BJ (cell line): ENCODE results near the gene MEAF6. TPM values are rescaled to one million over a fixed set of nuclear protein-coding genes. Genes with fewer than 3 reads are reported as not detected.

Experiments used
- CTCF ChIA-PET: fragments of 350-600 bp; formaldehyde crosslinking; extraction: SDS; loops from one replicate; lab custom pipeline; 2021; ENCODE audit warnings: antibody characterized with exemption, inconsistent platforms; lab: Yijun Ruan, JAX
- POLR2A ChIA-PET: fragments of 300-600 bp; sonication (Branson Sonifier 250); formaldehyde crosslinking; extraction: SDS; loops from one replicate; lab custom pipeline; 2021; ENCODE audit warnings: antibody characterized with exemption; lab: Charles Lee
- DNase-seq: peaks from one replicate; pipeline ENCODE4 v3.0.0-alpha.2; 2011; ENCODE audit warnings: low read depth
- H3K27me3 ChIP-seq: 2 replicates; pipeline ENCODE4 v1.6.0; 2011; ENCODE audit warnings: low read length; ENCODE audit not compliant: control insufficient read depth, insufficient read depth
- H3K36me3 ChIP-seq: 2 replicates; pipeline ENCODE4 v1.5.1; 2011; ENCODE audit warnings: low read length; ENCODE audit not compliant: control insufficient read depth, insufficient read depth
- H3K4me3 ChIP-seq: 2 replicates; pipeline ENCODE4 v1.5.1; 2011; ENCODE audit warnings: low read depth, mild to moderate bottlenecking, control low read depth, low read length
- polyA plus RNA-seq: library from polyadenylated mRNA; depleted of rRNA; stranded (reverse); fragments of >200 nt; gene quantifications from 2 replicates; pipeline ENCODE4 v1.2.3, GENCODE V29; 2011
- TF ChIP-seq, protein P1 (sequence below): IDR thresholded peaks from 2 replicates; pipeline ENCODE4 v1.5.1; 2011; ENCODE audit warnings: low read depth, mild to moderate bottlenecking, control low read depth, inconsistent platforms, low read length, moderate library complexity; ENCODE audit not compliant: insufficient read depth

The MEAF6 gene
- polyA plus RNA-seq, 1 experiment, result 43.1 TPM

DNA sequence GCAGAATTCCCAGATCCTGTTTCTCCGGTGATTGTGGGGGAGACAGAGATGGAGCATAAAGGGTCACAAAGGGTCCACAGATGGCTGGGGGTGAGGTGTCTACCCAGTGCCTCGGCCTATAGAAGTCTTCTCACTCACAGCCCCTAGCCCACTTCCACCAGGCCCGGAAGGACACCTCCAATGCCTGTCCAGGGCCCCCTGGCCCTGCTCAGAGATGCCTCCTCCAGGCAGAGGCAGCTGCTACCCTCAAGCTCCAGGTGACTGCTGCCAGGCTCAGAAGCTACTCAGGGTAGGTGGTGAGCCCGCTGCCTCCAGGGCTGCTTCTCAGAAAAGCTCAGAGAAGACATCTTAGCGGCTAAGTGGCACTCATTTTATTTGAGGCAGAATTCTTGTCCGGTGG lies 62.1 kb downstream of the MEAF6 start:
- H3K36me3 ChIP-seq, result no peaks in the 10 kb centered on the region
- DNase-seq, result no peak
- no peaks in the 10 kb centered on the region for H3K27me3 ChIP-seq
- no peak overlapping the region for H3K4me3 ChIP-seq
- ChIA-PET POLR2A (no interaction called here), CTCF (interaction anchor here (6.4 to 12.2 kb wide), 2 partner anchors 21 to 35 kb away, joined by 41 to 304 read pairs; partner anchors contain the start of gene ZC3H12A)
- TF ChIP-seq, protein P1, sequence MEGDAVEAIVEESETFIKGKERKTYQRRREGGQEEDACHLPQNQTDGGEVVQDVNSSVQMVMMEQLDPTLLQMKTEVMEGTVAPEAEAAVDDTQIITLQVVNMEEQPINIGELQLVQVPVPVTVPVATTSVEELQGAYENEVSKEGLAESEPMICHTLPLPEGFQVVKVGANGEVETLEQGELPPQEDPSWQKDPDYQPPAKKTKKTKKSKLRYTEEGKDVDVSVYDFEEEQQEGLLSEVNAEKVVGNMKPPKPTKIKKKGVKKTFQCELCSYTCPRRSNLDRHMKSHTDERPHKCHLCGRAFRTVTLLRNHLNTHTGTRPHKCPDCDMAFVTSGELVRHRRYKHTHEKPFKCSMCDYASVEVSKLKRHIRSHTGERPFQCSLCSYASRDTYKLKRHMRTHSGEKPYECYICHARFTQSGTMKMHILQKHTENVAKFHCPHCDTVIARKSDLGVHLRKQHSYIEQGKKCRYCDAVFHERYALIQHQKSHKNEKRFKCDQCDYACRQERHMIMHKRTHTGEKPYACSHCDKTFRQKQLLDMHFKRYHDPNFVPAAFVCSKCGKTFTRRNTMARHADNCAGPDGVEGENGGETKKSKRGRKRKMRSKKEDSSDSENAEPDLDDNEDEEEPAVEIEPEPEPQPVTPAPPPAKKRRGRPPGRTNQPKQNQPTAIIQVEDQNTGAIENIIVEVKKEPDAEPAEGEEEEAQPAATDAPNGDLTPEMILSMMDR, result no peak

DNA sequence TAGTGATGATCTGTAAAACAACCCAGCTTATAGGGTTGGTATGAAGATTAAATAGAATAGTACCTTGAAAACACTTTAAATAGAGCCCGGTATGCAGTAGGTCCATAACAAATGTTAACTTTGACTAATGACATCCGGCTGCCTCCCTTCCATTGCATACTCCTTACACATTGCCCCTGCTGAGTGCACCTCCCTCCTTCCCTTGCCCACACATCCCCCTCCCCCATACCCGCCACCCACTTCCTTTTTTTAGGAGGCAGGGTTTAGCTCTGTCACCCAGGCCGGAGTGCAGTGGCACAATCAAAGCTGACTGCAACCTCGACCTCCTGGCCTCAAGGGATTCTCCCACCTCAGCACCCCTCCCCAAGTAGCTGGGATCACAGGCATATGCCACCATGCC lies 64.6 kb downstream of the MEAF6 start:
- TF ChIP-seq, protein P1, result no peak
- no peak overlapping the region for H3K4me3 ChIP-seq
- H3K27me3 ChIP-seq, result no peaks in the 10 kb centered on the region
- DNase-seq, result no peak
- POLR2A ChIA-PET, result no interaction called here
- CTCF ChIA-PET, result interaction anchor here (1.1 to 12.2 kb wide), 4 partner anchors 14 to 232 kb away, joined by 3 to 304 read pairs (median 18); partner anchors contain the start of gene MEAF6
- no peaks in the 10 kb centered on the region for H3K36me3 ChIP-seq

DNA sequence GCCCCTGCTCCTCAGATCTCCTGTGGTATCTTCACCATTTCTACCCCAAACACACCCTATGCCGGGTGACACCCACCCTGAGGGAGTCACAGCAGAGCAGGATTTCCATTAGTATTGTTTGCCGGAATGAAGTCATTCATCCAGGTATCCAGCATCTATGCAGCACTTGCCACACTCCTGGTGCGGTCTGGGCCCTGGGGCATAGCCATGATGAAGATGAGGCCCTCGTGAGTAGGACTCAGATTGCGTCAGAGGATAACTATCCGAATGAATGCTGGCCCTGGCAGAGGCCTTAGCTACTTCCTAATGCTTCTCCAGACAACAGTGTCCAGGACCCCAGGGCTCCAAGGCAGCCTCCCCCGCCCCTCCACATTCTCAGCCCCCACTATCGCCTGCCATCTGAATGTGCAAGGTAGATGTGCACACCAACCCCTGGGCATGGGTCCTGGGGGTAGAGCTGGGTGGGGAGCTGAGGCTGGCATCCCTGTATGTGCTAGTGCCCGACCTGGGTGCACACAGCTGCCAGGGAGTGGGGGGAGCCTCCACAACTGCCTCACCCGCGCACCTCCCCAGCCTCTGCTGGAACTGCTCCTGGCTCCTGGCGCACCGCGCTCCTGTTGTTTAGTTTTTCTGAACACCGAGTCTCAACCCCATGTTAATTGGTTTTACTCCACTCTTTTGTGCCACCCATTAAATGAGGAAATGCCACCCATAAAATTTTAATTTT lies 65.7 kb downstream of the MEAF6 start:
- TF ChIP-seq, protein P1, result no peak
- H3K4me3 ChIP-seq, result no peak overlapping the region
- H3K36me3 ChIP-seq, result no peaks in the 10 kb centered on the region
- ChIA-PET POLR2A (no interaction called here), CTCF (interaction anchor here (1.5 to 12.2 kb wide), 3 partner anchors 13 to 66 kb away, joined by 6 to 304 read pairs (median 31); partner anchors contain the start of gene MEAF6)
- H3K27me3 ChIP-seq, result peaks cover 2% of the 10 kb centered on the region; the same call in 1 of the 2 replicates
- DNase-seq, result no peak

DNA sequence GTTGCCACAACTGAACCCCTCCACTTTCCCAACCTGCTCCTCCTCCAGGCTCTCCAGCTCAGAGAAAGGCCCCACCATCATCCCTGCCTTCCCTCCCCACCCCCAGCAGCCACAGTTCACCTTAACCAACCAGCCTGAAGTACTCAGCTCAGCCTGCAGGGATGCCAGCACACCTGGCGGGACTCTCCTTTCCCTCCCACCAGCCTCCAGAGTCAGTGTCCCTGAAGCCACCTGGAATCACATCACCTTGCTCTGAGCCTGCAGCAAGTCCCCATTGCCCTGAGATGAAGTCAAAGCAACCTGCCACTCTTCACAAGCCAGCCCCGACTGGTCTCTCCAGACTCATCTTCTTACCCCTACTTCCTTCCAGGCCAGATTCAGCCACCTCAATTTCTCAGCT lies 66.4 kb downstream of the MEAF6 start:
- DNase-seq, result no peak
- Histone ChIP-seq H3K4me3 (no peak overlapping the region), H3K36me3 (no peaks in the 10 kb centered on the region), H3K27me3 (peaks cover 2% of the 10 kb centered on the region; the same call in 1 of the 2 replicates)
- ChIA-PET POLR2A (no interaction called here), CTCF (interaction anchor here (5.2 to 12.2 kb wide), 2 partner anchors 13 to 40 kb away, joined by 31 to 304 read pairs; no protein-coding TSS in a partner anchor)
- TF ChIP-seq, protein P1, result no peak

DNA sequence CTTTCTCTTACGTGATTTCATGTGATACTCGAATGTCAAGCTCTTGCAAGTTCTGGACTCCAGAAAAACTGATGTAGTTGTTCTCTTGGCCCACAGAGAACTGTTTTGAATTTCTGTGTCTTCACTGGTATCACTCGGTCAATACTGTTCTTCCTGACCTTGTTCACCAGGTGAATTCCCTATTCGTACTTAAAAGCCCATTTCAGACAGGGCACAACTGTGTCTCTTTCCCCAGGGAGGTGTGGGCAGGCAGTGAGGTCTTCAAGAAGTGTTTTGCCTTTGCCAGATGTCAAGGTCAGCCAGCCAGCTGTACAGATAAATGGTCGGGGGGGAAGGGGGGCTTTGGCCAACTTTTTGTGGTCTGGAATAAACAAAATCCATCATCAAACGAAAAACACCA lies 67.7 kb downstream of the MEAF6 start:
- Histone ChIP-seq H3K27me3 (peaks cover 2% of the 10 kb centered on the region; the same call in 1 of the 2 replicates), H3K4me3 (no peak overlapping the region), H3K36me3 (no peaks in the 10 kb centered on the region)
- no peak for DNase-seq
- CTCF ChIA-PET, result interaction anchor here (5.2 kb wide), 1 partner anchor 11 kb away, joined by 31 read pairs; no protein-coding TSS in a partner anchor
- POLR2A ChIA-PET, result no interaction called here
- TF ChIP-seq, protein P1, result no peak
